Neuronal stem cell (in vitro differentiated cells): ENCODE results near the gene PSMB7.
A peak's percentile ranks its signal among the peaks of the same experiment; 100 is the strongest.

Experiments
- DNase-seq: peaks from one replicate; pipeline ENCODE4 v3.0.0-alpha.2; 2013; ENCODE audit warnings: low spot score
- H2AFZ ChIP-seq: one replicate; pipeline ENCODE4 v1.6.1; 2013; ENCODE audit warnings: mild to moderate bottlenecking, low read length, inconsistent platforms
- H2AK5ac ChIP-seq: 2 replicates; pipeline ENCODE4 v1.6.1; 2013; ENCODE audit warnings: low read depth, mild to moderate bottlenecking, inconsistent platforms, low read length, moderate library complexity, mixed read lengths
- H2BK120ac ChIP-seq: 2 replicates; pipeline ENCODE4 v1.6.1; 2013; ENCODE audit warnings: low read depth, mild to moderate bottlenecking, inconsistent platforms, low read length, moderate library complexity, mixed read lengths
- H2BK12ac ChIP-seq: one replicate; pipeline ENCODE4 v1.6.1; 2013; ENCODE audit warnings: low read length, inconsistent platforms
- H2BK15ac ChIP-seq: 2 replicates; pipeline ENCODE4 v1.6.1; 2013; ENCODE audit warnings: mild to moderate bottlenecking, low read length, inconsistent platforms, mixed read lengths
- H2BK5ac ChIP-seq: one replicate; pipeline ENCODE4 v1.6.1; 2013; ENCODE audit warnings: inconsistent platforms, mild to moderate bottlenecking, low read length, moderate library complexity
- H3K14ac ChIP-seq: one replicate; pipeline ENCODE4 v1.6.1; 2013; ENCODE audit warnings: low read length, inconsistent platforms
- H3K18ac ChIP-seq: 2 replicates; pipeline ENCODE4 v1.6.1; 2013; ENCODE audit warnings: low read length, inconsistent platforms
- H3K23ac ChIP-seq: 2 replicates; pipeline ENCODE4 v1.6.1; 2013; ENCODE audit warnings: low read depth, mild to moderate bottlenecking, mixed read lengths, low read length, inconsistent platforms; ENCODE audit not compliant: poor library complexity
- H3K27ac ChIP-seq: replicated peaks from 3 replicates; pipeline ENCODE4 v1.5.1; 2013; ENCODE audit warnings: low read length, inconsistent platforms
- H3K27me3 ChIP-seq, 3 experiments: 2 replicates each; pipeline ENCODE4 v1.6.1; 2013; ENCODE audit warnings: low read length in 3 of 3, mild to moderate bottlenecking in 2 of 3, inconsistent platforms in 1 of 3, low read depth in 1 of 3, mixed read lengths in 1 of 3, moderate library complexity in 1 of 3; ENCODE audit not compliant: control insufficient read depth in 3 of 3, insufficient read depth in 3 of 3
- H3K36me3 ChIP-seq, 2 donors: replicated peaks in 1 of 2; 2 replicates each; pipeline ENCODE4 v1.6.1; 2013; ENCODE audit warnings: low read length in 2 of 2; ENCODE audit not compliant: control insufficient read depth in 2 of 2, insufficient read depth in 2 of 2
- H3K4ac ChIP-seq: 2 replicates; pipeline ENCODE4 v1.6.1; 2013; ENCODE audit warnings: inconsistent platforms, mild to moderate bottlenecking, low read length, moderate library complexity
- H3K4me1 ChIP-seq, 2 donors: 1 replicate in 1 of 2; 2 replicates in 1 of 2; pipeline ENCODE4 v1.6.1; 2013; ENCODE audit warnings: low read length in 2 of 2, low read depth in 1 of 2; ENCODE audit not compliant: control insufficient read depth in 2 of 2, insufficient read depth in 1 of 2
- H3K4me2 ChIP-seq: one replicate; pipeline ENCODE4 v1.6.1; 2013; ENCODE audit warnings: mild to moderate bottlenecking, low read length, inconsistent platforms; ENCODE audit not compliant: insufficient read depth, poor library complexity, severe bottlenecking
- H3K4me3 ChIP-seq, 2 donors: 2 replicates each; pipeline ENCODE4 v1.5.1; 2013; ENCODE audit warnings: low read length in 2 of 2, mild to moderate bottlenecking in 2 of 2, inconsistent platforms in 1 of 2, moderate library complexity in 1 of 2
- H3K79me1 ChIP-seq: one replicate; pipeline ENCODE4 v1.6.1; 2013; ENCODE audit warnings: low read depth, mild to moderate bottlenecking, inconsistent platforms, low read length, moderate library complexity
- H3K9ac ChIP-seq: one replicate; pipeline ENCODE4 v1.6.1; 2013; ENCODE audit warnings: mild to moderate bottlenecking, low read depth, low read length, inconsistent platforms; ENCODE audit not compliant: poor library complexity
- H3K9me3 ChIP-seq, 2 donors: replicated peaks in 1 of 2; 2 replicates each; pipeline versions ENCODE3 to v1.6.1; 2013; ENCODE audit warnings: low read length in 2 of 2, mild to moderate bottlenecking in 2 of 2, inconsistent platforms in 1 of 2, low read depth in 1 of 2, mixed read lengths in 1 of 2, moderate library complexity in 1 of 2; ENCODE audit not compliant: control insufficient read depth in 2 of 2, insufficient read depth in 1 of 2
- H4K8ac ChIP-seq: one replicate; pipeline ENCODE4 v1.6.1; 2013; ENCODE audit warnings: low read depth, mild to moderate bottlenecking, inconsistent platforms, low read length, moderate library complexity
- H4K91ac ChIP-seq: one replicate; pipeline ENCODE4 v1.6.1; 2013; ENCODE audit warnings: low read length, low read depth, mild to moderate bottlenecking, inconsistent platforms; ENCODE audit not compliant: poor library complexity
- WGBS, 2 donors: extraction: QIAGEN DNeasy Blood & Tissue Kit; methylation state at CpG; one replicate each; pipeline ENCODE4 v1.1.7; 2013; ENCODE audit warnings: missing lambda C conversion rate in 2 of 2, mixed read lengths in 1 of 2; ENCODE audit not compliant: insufficient read length in 2 of 2, insufficient replicate concordance in 1 of 2; ENCODE audit errors: extremely low coverage in 2 of 2; 5-methylcytosine and 5-hydroxymethylcytosine counted together

PSMB7 gene

GRCh38 chr9:124437086-124437485, 21.8 kb upstream of the PSMB7 start:
- no peak overlapping the region for H2BK15ac ChIP-seq
- DNase-seq, result no peak
- WGBS, 2 donors, result no CpG with 5 or more reads among the region's 3 CpGs

GRCh38 chr9:124436320-124436719, 21.1 kb upstream of the PSMB7 start:
- Histone ChIP-seq H3K4me1 (peaks cover 0 to 3% of the 10 kb centered on the region in 2 donors), H3K4ac (no peak overlapping the region)

More at GRCh38 chr9:124437086-124437485, 21.8 kb upstream of the PSMB7 start:
- H3K9me3 ChIP-seq, result no peaks in the 10 kb centered on the region
- H3K23ac ChIP-seq, result no peak overlapping the region
- H3K18ac ChIP-seq, result no peak overlapping the region
- no peak overlapping the region for H3K9ac ChIP-seq
- no peak overlapping the region for H3K4me3 ChIP-seq
- H3K4me1 ChIP-seq, result no peaks in the 10 kb centered on the region
- no peak overlapping the region for H3K14ac ChIP-seq
- no peak overlapping the region for H2AK5ac ChIP-seq
- H4K91ac ChIP-seq, result no peak overlapping the region
- no peak overlapping the region for H3K27ac ChIP-seq
- H3K27me3 ChIP-seq, result peaks cover 0 to 26% (median 0%) of the 10 kb centered on the region in 3 experiments
- H4K8ac ChIP-seq, result no peak overlapping the region
- no peak overlapping the region for H2BK120ac ChIP-seq
- no peaks in the 10 kb centered on the region for H3K36me3 ChIP-seq
- H2BK5ac ChIP-seq, result no peak overlapping the region
- no peak overlapping the region for H2AFZ ChIP-seq
- H3K79me1 ChIP-seq, result no peaks in the 10 kb centered on the region
- no peak overlapping the region for H3K4ac ChIP-seq
- no peak overlapping the region for H2BK12ac ChIP-seq
- no peak overlapping the region for H3K4me2 ChIP-seq

DNA sequence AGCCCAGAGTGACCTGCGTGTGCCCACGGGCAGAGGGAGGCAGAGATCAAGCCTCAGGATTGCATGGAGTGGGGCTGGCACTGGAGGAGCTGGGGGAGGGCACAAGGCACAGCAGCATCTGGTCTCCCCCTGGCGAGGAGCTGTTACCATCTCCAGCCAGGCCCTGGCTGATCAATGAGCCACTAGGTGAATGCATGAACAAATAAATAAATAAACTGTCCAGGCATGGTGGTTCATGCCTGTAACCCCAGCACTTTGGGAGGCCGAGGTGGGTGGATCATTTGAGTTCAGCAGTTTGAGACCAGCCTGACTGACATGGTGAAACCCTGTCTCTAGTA, 14.3 kb upstream of the PSMB7 start:
- DNase-seq, result no peak
- Histone ChIP-seq H2BK12ac (no peak overlapping the region), H2BK5ac (no peak overlapping the region), H3K27ac (no peak overlapping the region), H3K9me3 (peaks cover 0 to 2% of the 10 kb centered on the region in 2 donors), H4K8ac (no peak overlapping the region), H3K27me3 (peaks cover 0 to 24% (median 0%) of the 10 kb centered on the region in 3 experiments), H3K4me1 (peaks cover 0 to 3% of the 10 kb centered on the region in 2 donors), H2BK15ac (no peak overlapping the region), H3K4me3 (no peak overlapping the region), H3K79me1 (no peaks in the 10 kb centered on the region), H3K14ac (no peak overlapping the region), H4K91ac (no peak overlapping the region), H3K23ac (no peak overlapping the region), H3K4ac (no peak overlapping the region), H3K18ac (no peak overlapping the region), H3K9ac (no peak overlapping the region), H3K4me2 (no peak overlapping the region), H2AK5ac (no peak overlapping the region), H2BK120ac (no peak overlapping the region), H2AFZ (no peak overlapping the region), H3K36me3 (no peaks in the 10 kb centered on the region)
- WGBS, 2 donors, result no CpG with 5 or more reads among the region's 4 CpGs

More at GRCh38 chr9:124436320-124436719, 21.1 kb upstream of the PSMB7 start:
- H2BK15ac ChIP-seq, result no peak overlapping the region
- no peak overlapping the region for H4K91ac ChIP-seq
- no peak overlapping the region for H2AFZ ChIP-seq
- H3K79me1 ChIP-seq, result no peaks in the 10 kb centered on the region
- H3K9me3 ChIP-seq, result no peaks in the 10 kb centered on the region
- no peak overlapping the region for H3K4me2 ChIP-seq
- H2BK5ac ChIP-seq, result no peak overlapping the region
- H3K14ac ChIP-seq, result no peak overlapping the region
- H3K18ac ChIP-seq, result no peak overlapping the region
- H2BK120ac ChIP-seq, result no peak overlapping the region
- H2AK5ac ChIP-seq, result no peak overlapping the region
- H3K36me3 ChIP-seq, result no peaks in the 10 kb centered on the region
- H3K27ac ChIP-seq, result no peak overlapping the region
- H2BK12ac ChIP-seq, result no peak overlapping the region
- no peak overlapping the region for H3K9ac ChIP-seq
- H3K4me3 ChIP-seq, result no peak overlapping the region
- no peak overlapping the region for H3K23ac ChIP-seq
- no peak overlapping the region for H4K8ac ChIP-seq
- no peak for DNase-seq
- peaks cover 0 to 27% (median 0%) of the 10 kb centered on the region in 3 experiments for H3K27me3 ChIP-seq

- peaks cover 2% of the 10 kb centered on the region in 2 donors for H3K9me3 ChIP-seq
- no peaks in the 10 kb centered on the region for H3K36me3 ChIP-seq
- no peak overlapping the region for H2BK12ac ChIP-seq
- no peaks in the 10 kb centered on the region for H3K79me1 ChIP-seq
- no peak overlapping the region for H3K27ac ChIP-seq
- no peak overlapping the region for H3K23ac ChIP-seq
- no CpG with 5 or more reads among the region's 28 CpGs for WGBS, 2 donors
- H2BK5ac ChIP-seq, result no peak overlapping the region
- no peak overlapping the region for H2AK5ac ChIP-seq
- H3K4me2 ChIP-seq, result no peak overlapping the region
- no peak overlapping the region for H3K4me3 ChIP-seq
- no peak overlapping the region for H4K91ac ChIP-seq
- peaks cover 0 to 26% (median 0%) of the 10 kb centered on the region in 3 experiments for H3K27me3 ChIP-seq
- no peak overlapping the region for H3K4ac ChIP-seq
- H3K14ac ChIP-seq, result no peak overlapping the region
- no peak overlapping the region for H3K18ac ChIP-seq
- H3K4me1 ChIP-seq, result peaks cover 0 to 3% of the 10 kb centered on the region in 2 donors
- DNase-seq, result no peak
- no peak overlapping the region for H2BK15ac ChIP-seq
- peak overlapping the region; percentile 43 for H2AFZ ChIP-seq
- no peak overlapping the region for H4K8ac ChIP-seq
- H3K9ac ChIP-seq, result no peak overlapping the region
- H2BK120ac ChIP-seq, result no peak overlapping the region
These were observed 13.7 kb upstream of the PSMB7 start for GRCh38 chr9:124428751-124429529.
